ENCODE measurements around the gene TKT. TPM values are rescaled to one million over a fixed set of nuclear protein-coding genes. Genes with fewer than 3 reads are reported as not detected.

The TKT gene
- total and polyA plus RNA-seq, 2 of the 4 experiments (the other 2 are of a cell fraction): 280 to 349 TPM

DNA sequence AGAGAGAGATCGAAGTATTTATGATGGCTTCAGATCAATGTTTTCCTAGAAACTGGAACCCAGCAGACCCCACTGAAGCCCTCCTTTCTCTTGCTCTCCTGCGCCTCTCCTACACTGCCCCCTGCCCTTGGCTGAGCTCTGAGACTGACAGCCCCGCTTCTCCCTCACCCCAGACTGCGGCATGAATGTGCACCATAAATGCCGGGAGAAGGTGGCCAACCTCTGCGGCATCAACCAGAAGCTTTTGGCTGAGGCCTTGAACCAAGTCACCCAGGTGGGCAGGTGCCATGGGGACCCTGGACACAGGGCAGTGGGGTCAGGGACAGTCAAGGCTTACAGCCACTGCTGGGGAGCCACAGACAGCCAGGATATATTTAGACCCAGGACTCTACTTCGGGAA is 71.1 kb downstream of the TKT start:
- Histone ChIP-seq H2BK5ac (ENCODE audit: low read depth, low read length, poor library complexity, severe bottlenecking) (no peak overlapping the region), H3K4me3 (ENCODE audit: insufficient read depth, low read depth, low read length) (no peak overlapping the region), H2AFZ (replicated peaks; ENCODE audit: low read length, poor library complexity) (no peak overlapping the region), H2BK120ac (ENCODE audit: low read depth, low read length) (no peak overlapping the region), H3K18ac (ENCODE audit: low read depth, low read length) (no peak overlapping the region), H3K4ac (ENCODE audit: low read depth, low read length) (no peak overlapping the region), H2AK9ac (replicated peaks; ENCODE audit: low read depth, low read length, poor library complexity) (no peak overlapping the region), H3K36me3 (ENCODE audit: control insufficient read depth, insufficient read depth, low read length) (peaks cover 40% of the 10 kb centered on the region), H3K27ac (ENCODE audit: insufficient read depth, low read length) (no peak overlapping the region), H4K8ac (ENCODE audit: low read depth in 2 of 2, low read length in 2 of 2) (no peak overlapping the region), H2BK20ac (ENCODE audit: low read depth, low read length) (no peak overlapping the region), H3K27me3 (ENCODE audit: control insufficient read depth, insufficient read depth, low read length) (no peaks in the 10 kb centered on the region), H3K4me2 (ENCODE audit: low read depth, low read length) (no peak overlapping the region), H3K9ac (ENCODE audit: low read depth, low read length) (no peak overlapping the region), H3K14ac (replicated peaks; ENCODE audit: low read depth, low read length) (no peak overlapping the region), H4K91ac (ENCODE audit: insufficient read depth, low read depth, low read length) (no peak overlapping the region), H3K23ac (ENCODE audit: low read depth, low read length) (no peak overlapping the region), H3K4me1 (ENCODE audit: control insufficient read depth, insufficient read depth, low read length) (peaks cover 3% of the 10 kb centered on the region; the same call in 1 of the 2 replicates), H3K56ac (ENCODE audit: extremely low read depth, insufficient read depth, low read length) (no peak overlapping the region), H3K9me3 (ENCODE audit: control insufficient read depth, insufficient read depth, low read length) (no peaks in the 10 kb centered on the region), H4K5ac (ENCODE audit: low read depth, low read length) (no peak overlapping the region), H3K9me1 (ENCODE audit: insufficient read depth, low read length) (peaks cover 5% of the 10 kb centered on the region; the same call in 1 of the 2 replicates), H4K20me1 (ENCODE audit: insufficient read depth, low read length) (peaks cover 6% of the 10 kb centered on the region; the same call in 1 of the 2 replicates), H2AK5ac (ENCODE audit: low read depth, low read length) (no peak overlapping the region), H3K79me1 (ENCODE audit: low read depth in 1 of 2, low read length in 2 of 2) (no peaks in the 10 kb centered on the region), H2BK15ac (ENCODE audit: low read depth, low read length) (no peak overlapping the region)
- DNase-seq (no peak), ATAC-seq (ENCODE audit: low read depth) (no peak)
- in situ Hi-C loops (cut with MboI; ENCODE audit: low sequenced_read_pairs) (no loop called here), intact Hi-C loops (cut with micrococcal nuclease) (no loop called here), dilution Hi-C loops (cut with HindIII; ENCODE audit: low sequenced_read_pairs, unreplicated experiment) (no loop called here)
- TF ChIP-seq BHLHE40 (IDR thresholded peaks at IDR 0.05; ENCODE audit: low read depth, low read length) (no peak), RAD21 (IDR thresholded peaks at IDR 0.05; ENCODE audit: low read length) (no peak), RCOR1 (IDR thresholded peaks at IDR 0.05; ENCODE audit: insufficient replicate concordance, low read length) (no peak), SMC3 (IDR thresholded peaks at IDR 0.05; ENCODE audit: low read depth, low read length) (no peak), POLR2A (IDR thresholded peaks at IDR 0.05; ENCODE audit: low read depth, low read length) (no peak), RFX5 (IDR thresholded peaks at IDR 0.05; ENCODE audit: low read depth, low read length) (no peak), MAFK (IDR thresholded peaks at IDR 0.05; ENCODE audit: low read depth, low read length) (no peak), MAZ (IDR thresholded peaks at IDR 0.05; ENCODE audit: borderline replicate concordance, low read depth, low read length) (no peak), CHD1 (IDR thresholded peaks at IDR 0.05; ENCODE audit: low read depth, low read length) (no peak), FOS (IDR thresholded peaks at IDR 0.05; ENCODE audit: low read depth, low read length) (no peak), MXI1 (IDR thresholded peaks at IDR 0.05; ENCODE audit: borderline replicate concordance, low read depth, low read length) (no peak), CEBPB (IDR thresholded peaks at IDR 0.05; ENCODE audit: low read depth, low read length) (no peak), NFE2L2 (IDR thresholded peaks at IDR 0.05; ENCODE audit: low read depth, low read length) (no peak)
- TF ChIP-seq, protein P1, sequence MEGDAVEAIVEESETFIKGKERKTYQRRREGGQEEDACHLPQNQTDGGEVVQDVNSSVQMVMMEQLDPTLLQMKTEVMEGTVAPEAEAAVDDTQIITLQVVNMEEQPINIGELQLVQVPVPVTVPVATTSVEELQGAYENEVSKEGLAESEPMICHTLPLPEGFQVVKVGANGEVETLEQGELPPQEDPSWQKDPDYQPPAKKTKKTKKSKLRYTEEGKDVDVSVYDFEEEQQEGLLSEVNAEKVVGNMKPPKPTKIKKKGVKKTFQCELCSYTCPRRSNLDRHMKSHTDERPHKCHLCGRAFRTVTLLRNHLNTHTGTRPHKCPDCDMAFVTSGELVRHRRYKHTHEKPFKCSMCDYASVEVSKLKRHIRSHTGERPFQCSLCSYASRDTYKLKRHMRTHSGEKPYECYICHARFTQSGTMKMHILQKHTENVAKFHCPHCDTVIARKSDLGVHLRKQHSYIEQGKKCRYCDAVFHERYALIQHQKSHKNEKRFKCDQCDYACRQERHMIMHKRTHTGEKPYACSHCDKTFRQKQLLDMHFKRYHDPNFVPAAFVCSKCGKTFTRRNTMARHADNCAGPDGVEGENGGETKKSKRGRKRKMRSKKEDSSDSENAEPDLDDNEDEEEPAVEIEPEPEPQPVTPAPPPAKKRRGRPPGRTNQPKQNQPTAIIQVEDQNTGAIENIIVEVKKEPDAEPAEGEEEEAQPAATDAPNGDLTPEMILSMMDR (conservative IDR thresholded peaks at IDR 0.05; ENCODE audit: low read depth, low read length): no peak
- TF ChIP-seq, protein P2, sequence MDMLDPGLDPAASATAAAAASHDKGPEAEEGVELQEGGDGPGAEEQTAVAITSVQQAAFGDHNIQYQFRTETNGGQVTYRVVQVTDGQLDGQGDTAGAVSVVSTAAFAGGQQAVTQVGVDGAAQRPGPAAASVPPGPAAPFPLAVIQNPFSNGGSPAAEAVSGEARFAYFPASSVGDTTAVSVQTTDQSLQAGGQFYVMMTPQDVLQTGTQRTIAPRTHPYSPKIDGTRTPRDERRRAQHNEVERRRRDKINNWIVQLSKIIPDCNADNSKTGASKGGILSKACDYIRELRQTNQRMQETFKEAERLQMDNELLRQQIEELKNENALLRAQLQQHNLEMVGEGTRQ (IDR thresholded peaks at IDR 0.05; ENCODE audit: low read depth, low read length): no peak
- TF ChIP-seq, protein P3, sequence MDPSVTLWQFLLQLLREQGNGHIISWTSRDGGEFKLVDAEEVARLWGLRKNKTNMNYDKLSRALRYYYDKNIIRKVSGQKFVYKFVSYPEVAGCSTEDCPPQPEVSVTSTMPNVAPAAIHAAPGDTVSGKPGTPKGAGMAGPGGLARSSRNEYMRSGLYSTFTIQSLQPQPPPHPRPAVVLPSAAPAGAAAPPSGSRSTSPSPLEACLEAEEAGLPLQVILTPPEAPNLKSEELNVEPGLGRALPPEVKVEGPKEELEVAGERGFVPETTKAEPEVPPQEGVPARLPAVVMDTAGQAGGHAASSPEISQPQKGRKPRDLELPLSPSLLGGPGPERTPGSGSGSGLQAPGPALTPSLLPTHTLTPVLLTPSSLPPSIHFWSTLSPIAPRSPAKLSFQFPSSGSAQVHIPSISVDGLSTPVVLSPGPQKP (IDR thresholded peaks at IDR 0.05; ENCODE audit: borderline replicate concordance, low read depth, low read length): no peak
- WGBS, 2 experiments (ENCODE audit: extremely low coverage in 2 of 2, insufficient read length in 1 of 2): 100% methylated on average over 1 of the region's 7 CpGs; no CpG with 5 or more reads in 1 of the 2 experiments
- ChIA-PET POLR2A (ENCODE audit: unreplicated experiment) (no interaction called here), CTCF (no interaction called here)
- BruUV-seq (replicated peaks): no TSS peak

Data from IMR-90 (cell line).